Head of caudate nucleus (tissue), 42 donors: ENCODE measurements around the gene CD300LF.

Source experiments
- DNase-seq, 42 donors: peaks; one replicate each; pipeline versions ENCODE4 v3.0.0 to v3.0.0-alpha.2; 2020 to 2021; ENCODE audit warnings: mixed read lengths in 7 of 42
- intact Hi-C: fragments of 100-400 bp; cut with DNase I; formaldehyde crosslinking; loops from one replicate; pipeline ENCODE4 v1.15.0; 2022

Gene CD300LF

DNA sequence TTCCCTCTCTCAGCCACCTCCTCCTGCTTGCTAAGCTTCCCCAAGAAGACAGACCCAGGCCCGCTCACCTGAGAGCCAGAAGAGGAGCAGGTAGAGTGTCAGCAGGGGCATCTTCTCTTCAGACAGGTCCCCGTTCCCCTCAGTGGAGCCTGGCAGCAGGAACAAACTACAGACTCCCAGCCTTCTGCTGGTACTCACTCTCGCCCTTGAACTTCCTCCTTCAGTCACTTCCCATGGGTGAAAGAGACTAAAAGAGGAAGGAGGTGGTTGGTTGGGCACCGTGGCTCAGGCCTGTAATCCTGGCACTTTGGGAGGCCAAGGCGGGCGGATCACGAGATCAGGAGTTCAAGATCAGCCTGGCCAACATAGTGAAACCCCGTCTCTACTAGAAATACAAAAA is at the start of gene CD300LF:
Gene CD300LF (minus strand): TSS at position 168 of the 400 bp plus-strand sequence. CDS start 57 bp downstream, at position 111.
- intact Hi-C loops, result no loop called here
- peak in 22 of 42 donors; percentile 11 to 52 (median 33) for DNase-seq

DNA sequence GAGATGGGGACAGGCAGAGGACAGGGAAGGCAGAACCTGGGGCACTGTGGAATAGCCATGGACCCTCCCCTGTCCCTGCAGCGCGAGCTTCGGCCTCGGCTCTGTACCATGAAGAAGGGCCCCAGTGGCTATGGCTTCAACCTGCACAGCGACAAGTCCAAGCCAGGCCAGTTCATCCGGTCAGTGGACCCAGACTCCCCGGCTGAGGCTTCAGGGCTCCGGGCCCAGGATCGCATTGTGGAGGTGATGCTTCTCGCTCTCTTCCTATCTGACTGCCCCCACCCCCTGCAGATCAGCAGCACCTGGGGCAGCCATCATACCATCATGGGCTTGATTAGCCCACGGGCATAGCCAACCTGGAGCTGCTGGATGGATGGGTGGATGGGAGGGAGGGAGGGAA is 49.2 kb upstream of the CD300LF start:
- no peak for DNase-seq
- intact Hi-C loops, result no loop called here

DNA sequence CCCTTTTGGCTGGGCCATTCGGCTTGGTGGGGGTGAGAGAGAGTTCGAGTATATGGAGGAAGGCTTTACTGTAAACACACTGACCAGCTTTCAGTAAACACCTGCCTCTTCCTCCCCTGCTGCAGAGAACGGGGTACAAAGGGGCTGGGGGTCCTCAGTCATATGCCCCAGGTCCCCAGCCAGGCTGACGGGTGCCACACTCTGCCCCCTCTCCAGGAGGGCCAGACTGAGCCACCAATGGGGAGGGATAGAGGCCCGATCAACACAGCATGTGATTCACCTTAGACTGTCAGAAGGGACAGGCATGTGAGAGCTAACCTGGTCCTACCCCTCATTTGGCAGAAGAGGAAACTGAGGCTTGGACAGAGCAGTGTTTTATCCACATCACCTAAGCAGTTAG is 48.7 kb upstream of the CD300LF start:
- DNase-seq, result no peak
- intact Hi-C loops, result no loop called here

DNA sequence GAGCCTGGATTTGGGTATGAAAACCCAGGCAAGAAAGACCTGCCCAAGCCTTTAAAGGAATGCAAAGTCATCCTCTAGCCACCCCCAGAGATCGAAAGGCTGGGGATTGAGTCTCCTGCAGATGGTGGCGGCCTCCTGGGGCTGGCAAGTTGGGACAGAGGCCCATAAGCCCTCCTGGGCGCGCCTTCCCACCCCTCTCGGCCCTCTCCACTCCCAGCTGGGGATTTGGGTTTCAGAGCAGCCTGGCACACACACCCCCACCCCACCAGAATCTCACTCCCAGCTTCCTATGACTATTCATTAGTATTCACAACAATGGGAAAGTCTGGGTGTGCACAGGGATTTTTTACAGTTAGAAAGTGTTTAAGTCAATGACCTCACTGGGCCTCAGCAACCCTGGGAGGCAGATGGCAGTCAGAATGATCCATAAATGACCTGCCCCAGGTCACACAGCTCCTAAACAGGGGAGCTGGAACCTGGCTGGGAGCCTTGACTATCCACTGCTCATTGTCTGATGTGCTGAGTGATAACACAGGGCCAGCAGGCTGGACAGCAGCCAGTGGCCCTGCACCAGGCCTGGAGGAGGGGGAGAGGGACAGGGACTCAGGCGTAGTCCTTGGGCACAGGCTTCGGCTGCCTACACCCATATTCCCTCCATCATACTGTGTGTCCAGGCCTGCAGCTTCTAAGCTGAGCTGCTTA is 47.8 kb upstream of the CD300LF start:
- intact Hi-C loops, result no loop called here
- peak in 28 of 42 donors; percentile 35 to 80 (median 63) for DNase-seq

DNA sequence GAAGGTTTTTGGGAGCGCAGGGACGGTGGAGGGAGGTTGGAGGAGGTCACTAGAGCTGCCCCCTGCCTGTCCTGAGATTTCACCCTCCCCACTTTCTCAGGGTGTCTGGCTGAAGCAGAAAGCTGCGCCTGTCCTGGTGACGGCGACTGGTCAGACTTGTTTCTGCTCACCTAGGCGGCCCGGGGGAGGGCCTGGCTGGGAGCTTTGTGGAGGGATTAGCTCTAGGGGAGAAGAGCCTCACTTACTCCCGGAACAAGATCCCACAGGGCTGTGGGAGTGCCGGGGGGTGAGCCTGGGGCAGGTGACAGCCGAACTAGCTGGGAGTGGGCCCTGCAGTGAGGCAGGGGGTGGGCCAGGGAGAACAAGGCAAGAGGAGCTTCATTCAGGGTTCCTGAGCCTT is 47.2 kb upstream of the CD300LF start:
- intact Hi-C loops, result no loop called here
- DNase-seq, result no peak

DNA sequence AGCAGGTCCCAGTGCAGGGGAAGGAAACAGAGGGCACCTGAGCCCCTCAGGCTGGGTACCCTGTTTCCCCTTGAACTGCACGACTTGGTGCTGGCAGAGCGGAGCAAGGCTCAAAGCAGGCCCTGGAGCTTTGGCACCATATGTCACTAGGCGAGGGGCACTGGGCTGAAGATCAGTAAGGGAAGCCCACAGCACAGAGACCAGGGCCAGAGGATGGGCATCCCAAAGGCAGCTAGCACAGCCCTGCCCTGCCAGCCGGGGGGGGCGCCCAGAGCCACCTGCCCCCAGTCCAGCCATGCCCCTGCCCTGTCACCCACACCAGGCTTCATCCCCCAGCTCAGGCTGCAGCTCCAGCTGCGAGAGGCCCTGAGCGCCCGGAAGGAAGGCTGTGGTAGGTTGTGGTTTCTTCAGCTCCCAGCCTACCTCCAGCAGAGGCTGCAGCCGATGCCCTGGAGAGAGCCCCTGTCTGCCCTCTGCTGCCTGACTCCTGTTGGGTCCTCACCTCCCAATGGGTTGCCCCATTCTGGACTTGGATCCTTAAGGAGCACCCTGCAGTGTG is 46.6 kb upstream of the CD300LF start:
- DNase-seq, result no peak
- intact Hi-C loops, result no loop called here

DNA sequence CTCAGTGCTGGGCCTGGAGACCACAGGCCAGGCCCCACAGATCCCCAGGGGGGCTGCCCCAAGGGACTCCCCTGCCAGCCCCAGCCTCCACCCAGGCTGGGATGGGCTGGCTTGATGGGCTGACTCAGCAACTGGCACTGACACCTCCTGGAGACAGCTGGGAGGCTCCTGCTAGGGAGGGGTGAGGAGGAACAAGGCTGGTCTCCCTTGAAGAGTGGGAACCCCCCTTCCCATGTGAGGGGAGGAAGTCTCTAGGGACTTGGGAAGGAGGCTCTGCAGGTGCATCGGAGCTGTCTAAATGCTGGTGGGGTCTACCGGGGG is 46.1 kb upstream of the CD300LF start:
- peak in 8 of 42 donors; percentile 49 to 76 (median 60) for DNase-seq
- intact Hi-C loops, result no loop called here

DNA sequence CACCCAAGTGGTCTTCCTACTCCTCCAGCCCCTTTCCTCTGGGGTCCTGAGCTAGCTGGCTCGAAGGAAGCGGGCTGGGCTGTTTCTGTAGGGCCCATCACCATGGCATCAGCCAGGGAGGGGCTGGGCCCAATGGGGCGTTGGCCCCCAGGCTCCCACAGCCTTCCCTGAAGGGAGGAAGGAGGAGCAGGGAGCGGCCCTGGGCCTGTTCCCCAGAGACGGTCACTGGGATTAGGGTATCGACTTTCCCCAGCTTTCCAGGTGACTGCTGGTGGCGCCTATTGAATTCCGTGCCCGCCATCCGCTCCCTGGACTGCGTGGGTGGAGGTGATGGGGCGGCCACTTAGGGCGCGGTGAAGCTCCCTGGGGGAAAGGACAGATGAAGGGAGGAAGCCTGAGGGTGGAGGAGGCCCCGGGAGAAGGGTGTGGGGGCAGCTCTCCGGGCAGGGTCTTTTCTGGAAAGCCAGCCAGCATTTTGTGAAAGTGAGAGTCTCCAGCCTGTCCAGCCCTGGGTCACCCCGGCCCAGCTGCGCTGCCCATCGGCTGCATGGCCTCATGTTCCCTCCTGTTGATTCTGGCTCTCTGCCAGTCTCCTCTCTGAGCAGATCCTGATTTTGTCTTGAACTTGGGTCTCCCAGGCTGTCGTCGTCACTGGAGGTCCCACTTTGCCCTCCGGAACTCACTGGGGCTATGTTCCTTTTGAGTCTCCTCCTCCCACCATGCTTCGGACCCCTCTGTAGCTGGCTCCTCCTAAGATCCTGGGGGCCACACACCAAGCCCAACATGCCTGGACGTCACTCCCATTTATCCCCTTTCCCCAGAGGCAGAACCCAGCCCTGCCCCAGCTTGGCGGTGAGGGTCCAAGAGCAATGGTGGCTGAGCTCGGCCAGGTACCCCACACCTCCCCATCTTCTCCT is 45.5 kb upstream of the CD300LF start:
- DNase-seq, result peak in 13 of 42 donors; percentile 29 to 77 (median 60)

DNA sequence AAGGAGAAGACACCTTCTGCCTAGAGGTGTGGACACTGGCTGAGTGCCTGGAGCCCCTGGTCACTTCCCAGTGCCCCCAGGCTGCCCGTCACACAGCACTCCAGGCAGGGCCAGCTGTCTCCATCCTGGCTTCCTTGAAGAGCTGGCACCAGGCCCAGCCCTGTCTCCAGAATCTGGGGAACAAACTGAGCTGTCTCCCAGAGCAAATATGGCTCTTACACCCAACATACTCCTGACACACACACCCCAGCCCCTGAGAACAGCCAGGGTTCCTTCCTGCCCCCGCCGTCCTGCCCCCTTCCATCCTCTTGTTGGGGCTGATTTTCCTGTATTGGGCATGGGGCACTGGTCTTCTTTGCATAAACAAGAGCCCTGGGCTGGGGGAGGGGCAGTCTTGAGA is 44.8 kb upstream of the CD300LF start:
- intact Hi-C loops, result no loop called here
- DNase-seq, result peak in 16 of 42 donors; percentile 36 to 76 (median 54)

More for the DNA sequence above, 45.5 kb upstream of the CD300LF start:
- intact Hi-C loops, result no loop called here

DNA sequence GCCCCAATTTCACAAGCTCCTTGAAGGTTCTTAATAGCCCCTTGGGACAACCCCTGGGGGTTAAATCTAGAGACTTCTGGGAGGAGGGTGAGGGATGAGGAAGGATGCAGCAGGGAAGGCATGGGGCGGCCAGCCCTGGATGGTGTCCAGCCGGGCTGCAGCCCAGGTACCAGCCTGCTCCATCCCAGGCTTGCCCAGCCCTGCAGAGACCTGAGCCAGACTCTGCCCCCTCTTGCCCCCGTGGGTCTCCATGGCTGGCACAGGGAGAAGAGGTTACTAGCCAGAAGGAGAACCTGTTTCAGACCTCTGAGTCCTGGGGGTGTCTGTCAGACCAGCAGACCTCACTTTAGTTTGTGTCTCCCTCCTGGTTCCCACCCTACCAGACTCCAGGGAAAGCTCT is 44.2 kb upstream of the CD300LF start:
- DNase-seq, result no peak
- intact Hi-C loops, result no loop called here

DNA sequence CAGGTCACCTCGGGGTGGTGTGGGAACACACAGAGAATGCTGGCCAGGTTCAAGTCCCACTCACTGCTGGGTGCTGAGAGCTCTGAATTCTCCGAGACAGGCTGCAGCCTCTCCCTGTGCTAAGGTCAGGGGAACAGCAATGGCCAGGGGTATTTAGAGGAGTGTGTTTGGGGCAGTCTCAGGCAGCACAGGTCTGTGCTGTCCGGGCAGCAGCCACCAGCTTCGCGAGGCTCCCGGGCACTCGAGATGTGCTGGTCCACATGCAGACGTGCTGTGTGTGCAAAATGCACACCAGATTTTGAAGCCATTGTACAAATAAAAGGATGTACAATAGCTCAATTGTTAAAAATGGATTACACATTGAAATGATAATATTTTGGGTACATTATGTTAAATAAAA is 42.8 kb upstream of the CD300LF start:
- DNase-seq, result peak in 6 of 42 donors; percentile 38 to 75 (median 54)
- intact Hi-C loops, result no loop called here

DNA sequence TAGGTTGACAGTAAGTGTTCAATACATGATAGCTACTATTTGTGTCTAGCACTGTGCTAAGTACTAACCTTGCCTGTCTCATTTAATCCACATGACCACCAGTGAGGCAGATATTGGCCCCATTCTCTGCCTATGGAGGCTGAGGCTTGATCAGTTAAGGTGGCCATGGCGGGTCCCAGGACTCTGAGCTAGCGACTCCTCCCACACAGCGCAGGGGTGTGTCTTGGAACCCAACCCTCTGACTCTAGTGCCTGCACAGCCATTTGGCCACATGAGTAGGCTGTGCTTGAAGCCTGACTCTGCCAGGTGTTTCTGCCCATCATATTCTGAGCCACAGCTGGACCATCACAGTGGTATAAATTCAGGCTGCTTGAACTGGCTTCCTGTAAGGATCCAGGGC is 42.1 kb upstream of the CD300LF start:
- intact Hi-C loops, result no loop called here
- no peak for DNase-seq

DNA sequence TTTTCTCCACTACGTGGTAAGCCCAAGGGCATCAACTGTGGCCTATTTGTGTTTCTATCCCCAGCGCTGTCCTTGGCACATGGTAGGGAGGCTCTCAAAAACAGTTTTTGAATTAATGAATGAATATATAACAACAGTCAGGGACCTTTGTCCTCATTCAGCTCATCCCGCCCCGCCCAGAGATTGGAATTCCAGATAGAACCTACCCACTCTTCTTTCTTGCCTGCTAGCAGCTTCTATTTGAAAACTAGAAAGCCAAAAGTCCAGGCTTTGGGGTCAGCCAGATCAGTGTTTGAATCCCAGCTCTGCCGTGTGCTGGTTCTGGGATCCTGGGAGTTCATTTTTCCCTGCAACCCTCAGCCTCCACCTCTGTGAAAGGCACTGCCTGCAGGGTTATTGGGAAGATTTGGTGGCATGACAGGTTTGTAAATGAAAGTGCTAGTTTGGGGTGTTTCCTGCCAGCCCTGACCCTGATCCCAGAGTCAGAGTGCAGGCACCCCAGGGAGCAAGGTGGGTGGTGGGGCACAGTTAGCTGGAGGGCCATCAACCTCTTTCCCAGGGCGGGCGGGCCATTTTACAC is 40.2 kb upstream of the CD300LF start:
- intact Hi-C loops, result no loop called here
- DNase-seq, result no peak

DNA sequence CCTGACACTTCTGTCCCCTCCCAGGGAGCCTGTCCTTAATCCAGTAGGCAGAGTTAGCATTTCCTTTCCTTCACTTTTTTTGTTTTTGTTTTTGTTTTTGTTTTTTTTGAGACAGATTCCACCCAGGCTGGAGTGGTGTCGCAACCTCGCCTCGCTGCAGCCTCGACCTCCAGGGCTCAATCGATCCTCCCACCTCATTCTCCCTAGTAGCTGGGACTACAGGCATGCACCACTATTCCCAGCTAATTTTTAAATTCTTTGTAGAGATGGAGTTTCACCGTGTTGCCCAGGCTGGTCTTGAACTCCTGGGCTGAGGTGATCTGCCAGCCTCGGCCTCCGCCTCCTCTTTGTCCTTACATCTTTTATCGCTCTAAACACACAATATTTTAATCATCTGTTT is 39.7 kb upstream of the CD300LF start:
- intact Hi-C loops, result no loop called here
- DNase-seq, result no peak

DNA sequence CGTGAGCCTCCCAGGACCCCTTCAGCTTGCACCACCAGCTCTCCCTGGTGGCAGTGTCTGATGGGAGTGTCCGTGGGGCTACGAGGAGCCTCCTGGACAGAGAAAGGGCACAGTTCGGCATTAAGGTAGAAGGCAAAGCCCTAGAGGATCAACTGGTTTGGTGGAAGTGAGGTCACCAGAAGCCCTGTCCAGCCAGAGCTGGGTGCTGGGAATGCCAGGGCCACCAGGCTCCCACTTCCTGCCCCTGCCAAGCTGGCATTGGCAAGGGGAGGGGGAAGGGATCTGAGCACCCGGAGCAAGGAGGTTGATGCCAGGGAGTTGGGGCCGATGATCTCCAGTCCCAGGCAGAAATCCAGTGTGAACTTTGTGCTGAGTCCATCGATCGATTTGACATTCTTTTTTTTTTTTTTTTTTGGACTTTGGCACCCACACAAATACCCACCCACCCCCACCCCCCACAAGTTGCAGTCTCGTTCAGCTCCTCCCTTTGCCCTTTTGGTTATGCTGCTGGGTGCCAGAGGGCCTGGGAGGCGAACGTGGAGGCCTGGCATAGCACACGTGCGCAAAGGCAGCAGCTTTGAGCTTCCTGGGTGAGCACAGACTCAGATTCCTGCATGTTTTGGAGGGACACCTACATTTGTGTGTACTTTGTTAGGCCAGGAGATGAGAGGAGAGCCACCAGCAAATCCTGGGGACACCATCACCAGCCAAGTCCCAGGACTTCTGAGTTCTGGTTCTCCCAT is 37.8 kb upstream of the CD300LF start:
- DNase-seq, result peak in 36 of 42 donors; percentile 29 to 87 (median 65)

DNA sequence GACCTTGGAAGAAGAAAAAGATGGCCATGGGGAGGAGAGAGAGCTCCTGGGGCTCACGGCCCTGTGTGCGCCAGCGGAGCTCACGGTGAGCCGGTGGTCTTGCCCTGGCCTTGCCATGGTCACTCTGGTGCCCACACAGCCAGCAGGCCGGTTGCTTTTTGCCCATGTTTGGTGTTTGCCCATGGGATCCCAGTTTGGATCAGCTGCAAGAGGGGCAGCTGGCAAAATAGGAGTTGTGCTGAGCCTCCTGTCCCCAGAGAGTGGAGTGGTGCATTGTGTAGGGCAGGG is 37.3 kb upstream of the CD300LF start:
- intact Hi-C loops, result no loop called here
- peak in 1 of 42 donors; percentile 25 for DNase-seq

More for the DNA sequence above, 37.8 kb upstream of the CD300LF start:
- intact Hi-C loops, result no loop called here

DNA sequence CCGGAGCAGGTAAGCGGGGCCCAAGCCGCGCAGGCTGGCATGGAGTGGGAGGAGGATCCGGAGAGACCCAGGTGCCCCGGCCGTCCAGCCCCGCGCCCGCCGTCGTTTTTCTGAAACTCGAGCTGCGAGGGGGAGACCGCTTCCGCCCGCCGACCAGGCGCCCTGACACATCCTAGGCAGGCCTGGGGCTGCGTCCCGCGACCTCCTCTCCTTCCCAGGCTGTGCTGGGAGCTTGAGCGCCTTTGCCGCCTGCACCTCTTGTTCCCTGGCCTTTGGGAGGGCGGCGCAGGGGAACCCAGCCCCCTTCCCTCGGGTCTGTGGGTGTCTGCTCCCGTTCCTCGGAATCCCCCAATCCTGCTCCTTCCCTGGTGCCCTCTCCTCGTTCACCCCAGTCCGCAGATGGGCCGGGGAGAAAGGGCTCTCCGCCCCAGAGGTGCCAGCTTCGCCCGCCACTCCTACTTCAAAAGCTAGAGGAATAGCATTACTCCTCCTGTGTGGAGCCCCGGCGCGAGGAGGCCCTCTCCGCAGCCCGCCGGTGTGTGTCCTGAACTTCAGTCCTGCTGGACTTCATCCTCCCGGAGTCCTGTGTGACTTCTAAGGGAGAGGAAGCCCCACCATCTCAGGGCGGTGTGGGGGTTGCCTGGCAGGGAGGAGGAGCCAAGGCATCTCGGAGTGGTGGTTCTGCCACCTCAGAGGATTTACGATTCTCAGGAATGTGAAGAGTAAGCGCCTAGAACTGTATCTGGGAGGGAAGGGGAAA is 36.7 kb upstream of the CD300LF start:
- DNase-seq, result peak in 1 of 42 donors; percentile 27
- intact Hi-C loops, result no loop called here

DNA sequence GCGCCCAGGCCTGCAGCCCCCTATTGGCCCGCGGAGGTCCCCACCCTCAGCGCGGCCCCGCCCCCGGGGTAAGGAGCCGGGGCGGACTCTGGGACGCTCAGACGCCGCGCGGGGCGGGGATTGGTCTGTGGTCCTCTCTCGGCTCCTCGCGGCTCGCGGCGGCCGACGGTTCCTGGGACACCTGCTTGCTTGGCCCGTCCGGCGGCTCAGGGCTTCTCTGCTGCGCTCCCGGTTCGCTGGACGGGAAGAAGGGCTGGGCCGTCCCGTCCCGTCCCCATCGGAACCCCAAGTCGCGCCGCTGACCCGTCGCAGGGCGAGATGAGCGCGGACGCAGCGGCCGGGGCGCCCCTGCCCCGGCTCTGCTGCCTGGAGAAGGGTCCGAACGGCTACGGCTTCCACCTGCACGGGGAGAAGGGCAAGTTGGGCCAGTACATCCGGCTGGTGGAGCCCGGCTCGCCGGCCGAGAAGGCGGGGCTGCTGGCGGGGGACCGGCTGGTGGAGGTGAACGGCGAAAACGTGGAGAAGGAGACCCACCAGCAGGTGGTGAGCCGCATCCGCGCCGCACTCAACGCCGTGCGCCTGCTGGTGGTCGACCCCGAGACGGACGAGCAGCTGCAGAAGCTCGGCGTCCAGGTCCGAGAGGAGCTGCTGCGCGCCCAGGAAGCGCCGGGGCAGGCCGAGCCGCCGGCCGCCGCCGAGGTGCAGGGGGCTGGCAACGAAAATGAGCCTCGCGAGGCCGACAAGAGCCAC is 36.0 kb upstream of the CD300LF start, which contains the start of gene NHERF1:
Gene NHERF1 (plus strand): TSS at position 100 of the 750 bp plus-strand sequence. CDS start 219 bp downstream, at position 319.
- intact Hi-C loops, result no loop called here
- DNase-seq, result peak; percentile 83 to 97 (median 95)
